Posterior cingulate gyrus (tissue), 11 donors: ENCODE measurements around the gene WAS.
A peak's percentile ranks its signal among the peaks of the same experiment; 100 is the strongest.
"Not testable (repeated sequence)": the region's sequence is repeated elsewhere in the genome, so short reads cannot be mapped to it uniquely, and the experiment has no call there.

Source experiments
- DNase-seq, 10 donors: peaks; one replicate each; pipeline versions ENCODE4 v3.0.0 to v3.0.0-alpha.2; 2020 to 2021; ENCODE audit warnings: mixed read lengths in 3 of 10
- intact Hi-C: fragments of 100-400 bp; cut with DNase I; formaldehyde crosslinking; loops from one replicate; pipeline ENCODE4 v1.15.1; 2023

Gene WAS

DNA sequence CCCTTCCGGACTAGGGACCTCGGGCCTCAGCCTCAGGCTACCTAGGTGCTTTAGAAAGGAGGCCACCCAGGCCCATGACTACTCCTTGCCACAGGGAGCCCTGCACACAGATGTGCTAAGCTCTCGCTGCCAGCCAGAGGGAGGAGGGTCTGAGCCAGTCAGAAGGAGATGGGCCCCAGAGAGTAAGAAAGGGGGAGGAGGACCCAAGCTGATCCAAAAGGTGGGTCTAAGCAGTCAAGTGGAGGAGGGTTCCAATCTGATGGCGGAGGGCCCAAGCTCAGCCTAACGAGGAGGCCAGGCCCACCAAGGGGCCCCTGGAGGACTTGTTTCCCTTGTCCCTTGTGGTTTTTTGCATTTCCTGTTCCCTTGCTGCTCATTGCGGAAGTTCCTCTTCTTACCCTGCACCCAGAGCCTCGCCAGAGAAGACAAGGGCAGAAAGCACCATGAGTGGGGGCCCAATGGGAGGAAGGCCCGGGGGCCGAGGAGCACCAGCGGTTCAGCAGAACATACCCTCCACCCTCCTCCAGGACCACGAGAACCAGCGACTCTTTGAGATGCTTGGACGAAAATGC, at the start of gene WAS:
Gene WAS, plus strand, starts transcription at position 389 of the 572 bp plus-strand sequence. Its CDS starts 55 bp downstream, at position 444.
- intact Hi-C loops: no loop called here

GRCh38 chrX:48636301-48636700, 47.3 kb upstream of the WAS start:
- intact Hi-C loops: no loop called here

More for the DNA sequence above, at the start of gene WAS:
- no peak for DNase-seq

DNA sequence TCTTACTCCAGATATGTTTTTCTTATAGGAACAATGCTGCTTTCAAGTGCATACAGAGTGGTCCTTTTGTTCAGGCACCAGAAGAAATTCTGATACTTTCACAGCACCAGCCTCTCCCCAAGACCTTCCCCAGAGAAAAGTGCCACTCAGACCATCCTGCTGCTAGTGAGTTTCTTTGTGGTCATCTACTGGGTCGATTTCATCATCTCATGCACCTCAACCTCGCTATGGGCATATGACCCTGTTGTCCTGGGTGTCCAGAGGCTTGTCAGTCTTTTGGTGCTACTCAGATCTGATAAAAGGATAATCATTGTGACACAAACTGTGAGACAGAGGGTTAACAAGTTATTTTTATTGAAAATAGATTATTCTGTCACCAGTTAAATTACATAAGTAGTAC, 46.8 kb upstream of the WAS start:
- no peak for DNase-seq
- intact Hi-C loops: no loop called here

More at GRCh38 chrX:48636301-48636700, 47.3 kb upstream of the WAS start:
- no peak for DNase-seq

DNA sequence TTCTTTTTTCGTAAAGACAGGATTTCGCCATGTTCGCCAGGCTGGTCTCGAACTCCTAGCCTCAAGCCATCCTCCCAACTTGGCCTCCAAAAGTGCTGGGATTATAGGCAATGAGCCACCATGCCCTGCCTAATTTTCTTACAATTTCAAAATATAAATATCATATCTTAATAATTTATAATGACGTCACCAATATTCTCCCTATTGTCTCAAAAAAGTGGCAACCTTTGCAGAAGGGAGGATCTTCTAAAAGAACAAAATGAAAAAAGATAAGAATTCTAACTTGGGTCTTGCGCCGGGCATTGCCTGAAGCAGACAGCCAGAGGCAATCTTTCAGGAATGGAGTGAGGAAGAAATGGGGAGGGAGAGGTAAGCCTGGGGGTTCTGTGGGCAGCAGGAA, 37.9 kb upstream of the WAS start:
- intact Hi-C loops: no loop called here
- DNase-seq: no peak

- intact Hi-C loops: no loop called here
- peak in 4 of 10 donors; percentile 9 to 26 (median 18) for DNase-seq
Measured at GRCh38 chrX:48648336-48648751, 35.3 kb upstream of the WAS start.

DNA sequence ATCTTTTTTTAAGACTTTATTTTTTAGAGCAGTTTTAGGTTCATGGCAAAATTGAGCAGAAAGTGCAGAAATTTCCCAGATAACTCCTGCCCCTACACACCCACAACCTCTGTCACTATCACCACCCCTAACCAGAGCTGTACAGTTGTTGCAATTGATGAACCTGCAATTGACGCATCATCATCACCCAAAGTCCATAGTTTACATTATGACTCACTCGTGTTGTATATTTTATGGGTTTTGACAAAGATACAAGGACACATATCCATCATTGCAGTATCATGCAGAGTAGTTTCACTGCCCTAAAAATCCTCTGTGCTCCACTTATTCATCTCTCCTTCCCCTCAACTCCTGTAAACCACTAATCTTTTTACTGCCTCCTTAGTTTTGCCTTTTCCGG, 34.5 kb upstream of the WAS start:
- no peak for DNase-seq
- intact Hi-C loops: no loop called here

DNA sequence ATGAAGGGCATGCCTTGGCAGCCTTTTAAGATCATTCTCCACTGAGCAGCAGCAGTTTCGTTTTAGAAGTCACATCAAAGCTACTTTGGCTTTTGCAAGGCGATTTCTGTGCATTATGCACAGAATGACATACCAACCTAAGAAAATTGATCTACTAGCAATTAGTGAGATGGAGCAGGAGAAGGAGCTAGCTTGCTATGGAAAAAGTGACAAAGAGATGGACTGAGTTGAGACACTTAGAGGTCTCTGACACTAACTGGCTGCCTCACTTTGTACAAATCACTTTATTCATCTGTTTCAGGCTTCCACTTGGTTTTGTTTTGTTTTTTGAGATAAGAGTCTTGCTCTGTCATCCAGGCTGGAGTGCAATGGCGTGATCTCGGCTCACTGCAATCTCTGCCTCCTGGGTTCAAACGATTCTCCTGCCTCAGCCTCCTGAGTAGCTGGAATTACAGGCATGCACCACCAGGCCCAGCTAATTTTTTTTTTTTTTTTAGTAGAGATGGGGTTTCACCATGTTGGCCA, 31.5 kb upstream of the WAS start:
- intact Hi-C loops, DNase-seq: not testable (repeated sequence)

GRCh38 chrX:48654746-48655145, 28.9 kb upstream of the WAS start:
- peak in 1 of 10 donors; percentile 15 for DNase-seq
- intact Hi-C loops: not testable (repeated sequence)

DNA sequence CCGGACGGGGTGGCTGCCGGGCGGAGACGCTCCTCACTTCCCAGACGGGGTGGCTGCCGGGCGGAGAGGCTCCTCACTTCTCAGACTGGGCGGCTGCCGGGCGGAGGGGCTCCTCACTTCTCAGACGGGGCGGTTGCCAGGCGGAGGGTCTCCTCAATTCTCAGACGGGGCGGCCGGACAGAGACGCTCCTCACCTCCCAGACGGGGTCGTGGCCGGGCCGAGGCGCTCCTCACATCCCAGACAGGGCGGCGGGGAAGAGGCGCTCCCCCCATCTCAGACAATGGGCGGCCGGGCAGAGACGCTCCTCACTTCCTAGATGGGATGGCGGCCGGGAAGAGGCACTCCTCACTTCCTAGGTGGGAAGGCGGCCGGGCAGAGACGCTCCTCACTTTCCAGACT, 23.9 kb upstream of the WAS start:
- DNase-seq, intact Hi-C loops: not testable (repeated sequence)

- intact Hi-C loops: no loop called here
- DNase-seq: no peak
Measured at GRCh38 chrX:48663241-48663640, 20.4 kb upstream of the WAS start.

GRCh38 chrX:48664156-48664555, 19.4 kb upstream of the WAS start:
- no peak for DNase-seq
- intact Hi-C loops: no loop called here

GRCh38 chrX:48665991-48666390, 17.6 kb upstream of the WAS start:
- intact Hi-C loops: no loop called here
- DNase-seq: no peak

DNA sequence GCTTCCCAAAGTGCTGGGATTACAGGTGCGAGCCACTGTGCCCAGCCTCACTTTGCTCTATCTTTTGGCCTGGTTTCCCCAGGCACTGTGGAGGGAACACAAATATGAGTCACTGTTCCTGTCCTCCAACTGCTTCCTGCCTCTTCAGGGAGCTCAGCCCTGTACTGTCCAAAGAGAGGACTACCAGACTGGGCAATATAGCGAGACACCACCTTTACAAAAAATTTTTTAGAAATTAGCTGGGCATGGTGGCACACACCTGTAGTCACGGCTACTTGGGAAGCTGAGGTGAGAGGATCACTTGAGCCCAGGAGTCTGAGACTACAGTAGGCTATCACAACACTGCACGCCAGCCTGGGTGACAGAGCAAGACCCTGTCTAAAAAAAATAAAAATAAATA, 16.9 kb upstream of the WAS start:
- DNase-seq: no peak
- intact Hi-C loops: no loop called here

GRCh38 chrX:48667509-48667908, 16.1 kb upstream of the WAS start:
- no peak for DNase-seq
- intact Hi-C loops: no loop called here

- intact Hi-C loops, DNase-seq: not testable (repeated sequence)
Measured at GRCh38 chrX:48668187-48668586, 15.4 kb upstream of the WAS start.

DNA sequence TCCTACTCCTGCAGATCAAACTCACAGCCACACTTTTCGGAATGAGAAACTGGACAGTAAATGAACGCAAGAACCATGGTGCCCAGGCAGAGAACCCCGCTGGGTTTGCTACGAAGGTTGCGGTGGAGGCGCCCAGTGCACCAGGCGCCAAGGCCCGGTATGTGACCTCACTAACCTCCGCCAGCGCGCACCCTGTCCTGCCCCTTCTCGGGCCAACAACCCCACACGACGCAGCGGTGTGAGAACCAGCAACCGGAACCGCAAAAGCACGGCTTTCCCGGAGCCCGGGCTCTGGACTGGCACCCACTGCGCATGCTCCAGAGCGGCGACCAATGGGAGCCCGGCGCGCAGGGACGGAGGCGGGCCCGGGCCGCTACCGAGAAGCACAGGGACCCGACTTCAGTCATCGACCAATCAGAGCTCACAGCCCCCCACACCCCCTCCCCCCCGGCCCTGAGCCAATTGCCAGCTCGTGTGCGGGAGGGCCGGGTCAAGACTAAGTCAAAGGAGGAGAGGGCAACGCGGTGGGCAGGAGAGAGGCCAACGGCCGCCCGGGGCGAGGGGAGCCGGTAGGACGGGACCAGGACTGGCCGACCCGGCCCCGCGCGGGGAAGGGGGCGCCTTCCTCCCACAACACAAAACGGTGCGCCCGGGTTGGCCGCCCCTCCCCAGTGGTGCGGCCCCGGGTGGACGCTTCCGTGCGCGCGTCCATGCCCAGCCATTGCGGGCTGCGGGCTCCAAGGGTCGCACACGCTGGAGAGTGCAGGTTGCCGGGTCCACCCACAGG, 7.3 kb upstream of the WAS start:
- peak; percentile 74 to 97 (median 81) for DNase-seq
- intact Hi-C loops: loop anchor here (1.0 to 2.0 kb wide), 2 partner anchors 61 to 125 kb away; no protein-coding TSS in a partner anchor

DNA sequence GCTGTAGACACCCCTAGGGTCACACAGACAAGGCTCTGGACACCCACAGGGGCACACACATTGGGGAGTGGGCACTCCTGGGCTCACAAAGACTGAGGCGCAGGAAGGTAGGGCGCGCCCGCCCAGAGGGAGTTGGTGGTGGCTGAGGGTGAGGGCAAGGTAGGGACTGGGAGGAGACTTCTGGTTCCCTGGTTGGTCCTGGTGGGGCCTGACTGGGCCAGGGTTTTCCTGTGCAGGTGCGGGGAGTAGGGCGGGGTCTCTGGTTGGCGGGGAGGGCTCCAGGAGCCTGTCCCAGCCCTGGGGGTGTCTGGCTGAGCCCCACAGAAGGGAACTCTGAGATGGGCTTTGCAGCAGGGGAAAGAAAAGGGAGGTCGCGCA, 6.7 kb upstream of the WAS start:
- intact Hi-C loops: loop anchor here (1.0 to 2.0 kb wide), 2 partner anchors 60 to 124 kb away; no protein-coding TSS in a partner anchor
- no peak for DNase-seq

DNA sequence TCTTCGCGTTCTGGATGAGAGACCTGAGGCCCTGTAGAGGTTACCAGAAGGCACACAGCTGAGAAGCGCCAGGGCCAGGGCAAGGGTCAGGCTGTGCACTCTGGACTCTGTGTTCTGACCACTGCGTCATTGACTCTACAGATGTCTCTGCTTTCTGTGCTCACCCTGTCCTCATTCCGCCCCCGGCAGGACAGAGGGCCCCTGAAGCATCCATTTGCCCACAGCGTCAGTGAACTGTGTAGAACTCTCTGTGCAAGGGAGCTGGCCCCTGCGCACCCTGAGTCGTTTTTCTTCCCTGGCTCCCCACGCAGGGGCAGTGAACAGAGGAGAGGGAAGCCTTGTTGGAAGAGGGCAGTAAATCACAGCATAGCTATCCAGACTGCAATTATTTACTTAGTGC, 6.1 kb upstream of the WAS start:
- intact Hi-C loops: loop anchor here (2.0 kb wide), 1 partner anchor 123 kb away; no protein-coding TSS in a partner anchor
- no peak for DNase-seq

GRCh38 chrX:48680467-48680866, 3.1 kb upstream of the WAS start:
- intact Hi-C loops, DNase-seq: not testable (repeated sequence)

DNA sequence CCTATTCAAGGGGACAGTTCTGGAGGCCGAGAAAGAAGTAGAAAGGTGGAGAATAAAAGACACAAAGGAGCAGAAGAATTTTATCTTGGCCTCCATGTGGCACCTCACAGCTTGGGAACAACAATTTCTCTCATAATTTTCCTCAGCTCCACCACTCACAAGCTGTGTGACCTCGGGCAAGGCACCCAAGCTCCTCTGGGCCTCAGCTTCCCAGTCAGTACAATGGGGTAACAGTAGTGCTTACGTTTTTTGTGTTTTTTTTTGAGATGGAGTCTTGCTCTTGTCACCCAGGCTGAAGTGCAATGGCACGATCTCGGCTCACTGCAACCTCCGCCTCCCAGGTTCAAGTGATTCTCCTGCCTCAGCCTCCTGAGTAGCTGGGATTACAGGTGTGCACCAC, 2.7 kb upstream of the WAS start:
- DNase-seq, intact Hi-C loops: not testable (repeated sequence)

- intact Hi-C loops: no loop called here
- no peak for DNase-seq
Measured at GRCh38 chrX:48681539-48682183, 1.9 kb upstream of the WAS start.
